Breast epithelium (tissue), 3 donors: Measurements from ENCODE around the gene PIGH.

Source experiments
- POLR2A ChIP-seq: fragments of 450-650 bp; IDR thresholded peaks from one replicate; pipeline ENCODE4 v1.6.1; 2016; ENCODE audit warnings: antibody characterized with exemption, mild to moderate bottlenecking, moderate library complexity
- TF ChIP-seq, protein P1 (sequence below), 3 donors: fragments of 450-650 bp; IDR thresholded peaks; one replicate each; pipeline ENCODE4 v1.5.1; 2016 to 2017; ENCODE audit warnings: antibody characterized with exemption in 3 of 3, mild to moderate bottlenecking in 3 of 3, moderate library complexity in 3 of 3

DNA sequence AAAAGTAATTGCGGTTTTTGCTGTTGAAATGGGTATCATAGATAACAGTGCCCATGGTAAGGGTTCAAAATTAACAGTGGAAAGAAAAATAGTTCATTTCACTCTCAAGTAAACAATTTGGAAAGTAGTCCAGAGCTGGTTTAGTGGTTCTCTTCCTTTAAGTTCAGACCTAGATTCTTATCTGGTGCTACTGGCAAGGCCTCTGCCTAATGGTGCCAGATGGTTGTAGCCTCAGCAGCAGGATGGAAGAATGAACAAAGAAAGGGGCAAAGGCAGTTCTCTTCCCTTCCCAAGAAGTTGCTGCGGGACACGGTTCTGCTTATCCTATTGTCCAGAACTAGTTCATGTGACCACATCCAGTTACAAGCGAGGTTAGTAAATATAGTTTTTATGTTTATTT, 30.1 kb upstream of the PIGH start:
- TF ChIP-seq, protein P1, sequence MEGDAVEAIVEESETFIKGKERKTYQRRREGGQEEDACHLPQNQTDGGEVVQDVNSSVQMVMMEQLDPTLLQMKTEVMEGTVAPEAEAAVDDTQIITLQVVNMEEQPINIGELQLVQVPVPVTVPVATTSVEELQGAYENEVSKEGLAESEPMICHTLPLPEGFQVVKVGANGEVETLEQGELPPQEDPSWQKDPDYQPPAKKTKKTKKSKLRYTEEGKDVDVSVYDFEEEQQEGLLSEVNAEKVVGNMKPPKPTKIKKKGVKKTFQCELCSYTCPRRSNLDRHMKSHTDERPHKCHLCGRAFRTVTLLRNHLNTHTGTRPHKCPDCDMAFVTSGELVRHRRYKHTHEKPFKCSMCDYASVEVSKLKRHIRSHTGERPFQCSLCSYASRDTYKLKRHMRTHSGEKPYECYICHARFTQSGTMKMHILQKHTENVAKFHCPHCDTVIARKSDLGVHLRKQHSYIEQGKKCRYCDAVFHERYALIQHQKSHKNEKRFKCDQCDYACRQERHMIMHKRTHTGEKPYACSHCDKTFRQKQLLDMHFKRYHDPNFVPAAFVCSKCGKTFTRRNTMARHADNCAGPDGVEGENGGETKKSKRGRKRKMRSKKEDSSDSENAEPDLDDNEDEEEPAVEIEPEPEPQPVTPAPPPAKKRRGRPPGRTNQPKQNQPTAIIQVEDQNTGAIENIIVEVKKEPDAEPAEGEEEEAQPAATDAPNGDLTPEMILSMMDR (IDR thresholded peaks at IDR 0.05) = no peak
- TF ChIP-seq POLR2A = no peak
